CMK (cell line): Measurements from ENCODE around the gene MSL3.
A peak's percentile ranks its signal among the peaks of the same experiment; 100 is the strongest.

Experiments
- DNase-seq: peaks from one replicate; pipeline ENCODE4 v3.0.0-alpha.2; 2010; ENCODE audit warnings: low read depth

MSL3 gene, protein sequence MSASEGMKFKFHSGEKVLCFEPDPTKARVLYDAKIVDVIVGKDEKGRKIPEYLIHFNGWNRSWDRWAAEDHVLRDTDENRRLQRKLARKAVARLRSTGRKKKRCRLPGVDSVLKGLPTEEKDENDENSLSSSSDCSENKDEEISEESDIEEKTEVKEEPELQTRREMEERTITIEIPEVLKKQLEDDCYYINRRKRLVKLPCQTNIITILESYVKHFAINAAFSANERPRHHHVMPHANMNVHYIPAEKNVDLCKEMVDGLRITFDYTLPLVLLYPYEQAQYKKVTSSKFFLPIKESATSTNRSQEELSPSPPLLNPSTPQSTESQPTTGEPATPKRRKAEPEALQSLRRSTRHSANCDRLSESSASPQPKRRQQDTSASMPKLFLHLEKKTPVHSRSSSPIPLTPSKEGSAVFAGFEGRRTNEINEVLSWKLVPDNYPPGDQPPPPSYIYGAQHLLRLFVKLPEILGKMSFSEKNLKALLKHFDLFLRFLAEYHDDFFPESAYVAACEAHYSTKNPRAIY

GRCh38 chrX:11757719-11758399, at the start of gene MSL3:
TSS of gene MSL3 (plus strand) at chrX:11758237. CDS start at chrX:11758264, 27 bp downstream.
- no peak for DNase-seq

- no peak for DNase-seq
Measured at GRCh38 chrX:11722304-11722703, 35.7 kb upstream of the MSL3 start.

- no peak for DNase-seq
Measured at GRCh38 chrX:11724122-11725017, 33.7 kb upstream of the MSL3 start.

DNA sequence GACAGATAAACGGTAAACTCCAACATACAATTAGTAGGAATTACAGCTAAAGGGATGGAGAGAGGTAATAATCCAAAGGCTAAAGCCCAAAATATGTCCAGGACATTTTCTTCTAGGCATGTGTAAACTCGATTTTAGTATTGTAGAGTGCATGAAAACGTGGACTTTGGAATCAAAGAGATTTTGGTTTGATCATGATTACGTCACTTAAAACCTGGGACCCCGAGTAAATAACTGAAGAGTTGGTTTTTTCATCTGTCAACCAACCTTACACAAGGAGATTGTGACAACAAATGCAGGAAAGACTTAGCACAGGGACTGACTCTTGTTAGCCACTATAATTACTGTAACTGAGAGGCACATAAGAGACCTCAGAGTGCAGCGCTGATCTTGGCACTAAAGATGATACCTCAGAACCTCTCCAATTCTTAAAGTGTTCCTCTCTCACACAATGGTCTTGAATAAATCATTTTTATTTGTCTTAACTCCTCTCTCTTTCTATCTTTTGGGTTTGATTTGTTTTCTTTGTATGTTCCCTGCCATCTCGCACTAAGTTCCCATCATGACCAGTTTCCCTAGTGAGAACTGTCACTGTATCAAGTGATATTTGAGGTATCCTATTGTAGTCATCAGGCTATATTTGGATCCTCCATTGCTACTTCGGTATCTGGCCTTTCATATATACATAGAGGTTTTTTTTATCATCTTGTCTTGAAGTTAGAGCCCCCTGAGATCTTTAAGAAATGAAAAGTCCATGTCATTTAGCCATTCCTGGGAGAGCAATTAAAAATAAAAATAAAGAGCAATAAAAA, 32.2 kb upstream of the MSL3 start:
- DNase-seq = no peak

GRCh38 chrX:11728556-11728955, 29.5 kb upstream of the MSL3 start:
- DNase-seq = no peak

DNA sequence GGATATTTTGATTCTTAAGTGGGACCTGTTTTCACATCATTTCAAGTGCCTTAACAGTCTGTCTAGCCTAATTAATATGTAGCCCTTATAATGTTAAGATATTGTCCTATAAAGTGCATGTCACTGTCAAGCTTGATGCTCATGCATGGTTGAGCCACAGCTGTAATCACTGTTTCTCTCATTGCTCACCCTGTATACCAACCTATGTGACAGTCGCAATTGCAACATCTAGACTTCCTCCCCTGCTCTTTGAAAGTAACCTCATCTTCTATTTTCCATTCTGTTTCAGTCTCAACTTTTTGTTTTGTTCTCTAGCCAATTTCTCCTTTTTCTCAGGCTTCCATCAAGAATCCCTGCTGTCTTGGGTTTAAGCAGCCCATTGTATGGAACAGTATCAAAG, 24.4 kb upstream of the MSL3 start:
- DNase-seq = no peak

DNA sequence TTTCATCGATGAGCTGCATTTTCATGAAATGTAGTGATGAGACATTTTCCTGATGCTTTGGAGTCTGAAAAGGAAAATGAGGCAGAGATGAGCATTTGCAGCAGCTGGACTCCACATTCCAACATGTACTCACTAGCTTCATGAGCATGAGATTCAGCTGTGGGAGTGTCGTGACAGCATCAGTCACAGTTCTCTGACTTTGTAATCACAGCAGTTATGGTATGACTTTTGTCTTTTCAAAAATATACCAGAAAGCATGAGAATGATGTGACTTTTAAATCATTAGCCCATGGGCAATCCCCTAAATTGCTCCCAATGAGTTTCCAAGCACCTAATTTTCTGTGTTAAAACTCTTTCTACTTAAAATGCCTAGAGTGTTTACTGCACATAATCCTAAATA, 18.3 kb upstream of the MSL3 start:
- no peak for DNase-seq

DNA sequence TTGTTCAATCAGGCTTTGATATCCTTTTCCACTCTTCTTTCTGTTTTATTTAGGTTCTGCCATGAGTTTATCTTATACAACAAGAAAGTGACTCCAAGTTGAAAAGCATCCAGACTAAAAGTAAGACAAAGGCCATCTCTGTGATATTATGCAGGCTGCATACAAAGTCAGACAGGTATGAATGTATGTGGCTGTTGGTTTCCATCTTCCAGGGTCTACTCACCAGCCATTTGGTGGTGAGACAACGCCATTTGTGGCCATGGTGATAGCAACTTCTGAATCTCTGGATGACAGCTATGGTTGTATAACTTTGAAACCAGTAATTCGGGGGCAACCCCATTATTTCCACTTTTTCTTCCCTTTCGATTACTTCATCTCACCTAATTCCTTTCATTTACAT, 17.2 kb upstream of the MSL3 start:
- DNase-seq = no peak

- no peak for DNase-seq
Measured at GRCh38 chrX:11741574-11741973, 16.5 kb upstream of the MSL3 start.

DNA sequence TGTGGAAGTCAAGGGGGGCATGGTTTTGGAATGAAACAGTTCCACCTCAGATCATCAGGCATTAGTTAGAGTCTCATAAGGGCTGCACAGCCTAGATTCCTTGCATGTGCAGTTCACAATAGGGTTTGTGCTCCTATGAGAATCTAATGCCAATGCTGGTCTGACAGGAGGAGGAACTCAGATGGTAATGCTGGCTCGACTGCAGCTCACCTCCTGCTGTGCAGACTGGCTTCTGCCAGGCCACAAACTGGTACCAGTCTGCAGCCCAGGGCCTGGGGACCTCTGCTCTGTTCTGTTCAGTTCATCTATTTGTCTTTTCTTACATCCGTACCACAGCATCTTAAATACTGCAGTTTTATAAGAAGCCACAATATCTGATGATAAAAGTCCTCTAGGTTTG, 12.2 kb upstream of the MSL3 start:
- no peak for DNase-seq

- no peak for DNase-seq
Measured at GRCh38 chrX:11750046-11750445, 8.0 kb upstream of the MSL3 start.

- no peak for DNase-seq
Measured at GRCh38 chrX:11750694-11751093, 7.3 kb upstream of the MSL3 start.

GRCh38 chrX:11751261-11751660, 6.8 kb upstream of the MSL3 start:
- DNase-seq = no peak

GRCh38 chrX:11753668-11754067, 4.4 kb upstream of the MSL3 start:
- DNase-seq = no peak

- DNase-seq = no peak
Measured at GRCh38 chrX:11754958-11755645, 2.9 kb upstream of the MSL3 start.

- DNase-seq = no peak
Measured at GRCh38 chrX:11755724-11756123, 2.3 kb upstream of the MSL3 start.

DNA sequence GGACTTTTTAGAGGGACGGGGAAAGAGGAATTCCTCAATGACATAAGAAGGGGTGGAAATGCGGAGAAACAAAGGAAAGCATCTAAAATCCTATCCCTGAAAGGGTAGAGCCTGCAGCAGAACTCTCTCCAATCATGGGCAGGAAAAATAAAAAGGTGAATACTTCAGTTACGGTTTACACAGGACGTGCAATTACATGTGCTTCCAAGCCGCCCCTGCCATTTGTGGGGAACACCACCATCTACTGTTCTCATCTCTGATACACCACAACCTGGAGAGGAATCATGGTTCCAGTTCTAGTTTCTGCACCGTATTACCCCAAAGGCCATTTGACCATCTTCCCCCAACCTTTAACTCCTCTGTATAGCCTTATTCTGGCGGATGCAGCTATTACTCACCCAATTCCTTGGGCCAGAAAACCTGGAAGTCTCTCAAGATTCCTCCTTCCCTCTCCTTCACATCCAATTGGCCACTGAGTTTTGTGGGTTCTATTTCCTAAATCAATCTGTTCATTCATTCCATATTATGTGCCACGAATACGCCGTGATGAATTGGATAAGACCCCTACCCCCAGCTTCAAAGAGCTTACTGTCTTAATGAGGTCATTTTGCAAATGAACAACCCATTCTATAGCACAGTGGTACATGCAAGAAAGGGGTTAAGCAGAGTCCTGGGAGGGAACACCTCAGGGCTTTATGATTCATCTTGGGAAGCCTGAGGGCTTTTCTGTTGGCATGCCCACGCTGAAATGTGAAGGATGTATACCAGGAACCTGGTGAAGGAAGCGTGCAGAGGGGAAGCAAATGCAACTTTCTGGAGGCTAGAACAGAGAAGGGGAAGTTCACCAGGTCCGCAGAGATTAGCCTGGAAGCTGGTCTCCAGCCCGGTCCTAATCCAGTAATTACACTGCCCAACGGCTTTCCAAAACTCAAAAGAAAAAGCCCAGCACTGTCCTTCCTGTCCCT, 1.4 kb upstream of the MSL3 start:
- DNase-seq = no peak

- DNase-seq = no peak
Measured at GRCh38 chrX:11757397-11757718, 679 bp upstream of the MSL3 start.

GRCh38 chrX:11758400-11759171, 549 bp downstream of the MSL3 start:
- peak; percentile 52 for DNase-seq
